SU-DHL-6 (cell line): ENCODE measurements around the gene DNAJB4.

ENCODE experiments used
- EZH2phosphoT487 ChIP-seq: fragments of 200-600 bp; sonication (generic), shearing (Covaris generic); conservative IDR thresholded peaks from 2 replicates; pipeline ENCODE4 v1.6.1; 2018; ENCODE audit warnings: mild to moderate bottlenecking, antibody characterized with exemption, low read length, moderate library complexity, mixed read lengths
- TF ChIP-seq, protein P1 (sequence below): fragments of 200-600 bp; sonication (generic); IDR thresholded peaks from one replicate; pipeline ENCODE4 v1.5.1; 2017; ENCODE audit warnings: antibody characterized with exemption, mild to moderate bottlenecking, low read length, moderate library complexity; ENCODE audit not compliant: insufficient read depth, poor library complexity, severe bottlenecking

DNA sequence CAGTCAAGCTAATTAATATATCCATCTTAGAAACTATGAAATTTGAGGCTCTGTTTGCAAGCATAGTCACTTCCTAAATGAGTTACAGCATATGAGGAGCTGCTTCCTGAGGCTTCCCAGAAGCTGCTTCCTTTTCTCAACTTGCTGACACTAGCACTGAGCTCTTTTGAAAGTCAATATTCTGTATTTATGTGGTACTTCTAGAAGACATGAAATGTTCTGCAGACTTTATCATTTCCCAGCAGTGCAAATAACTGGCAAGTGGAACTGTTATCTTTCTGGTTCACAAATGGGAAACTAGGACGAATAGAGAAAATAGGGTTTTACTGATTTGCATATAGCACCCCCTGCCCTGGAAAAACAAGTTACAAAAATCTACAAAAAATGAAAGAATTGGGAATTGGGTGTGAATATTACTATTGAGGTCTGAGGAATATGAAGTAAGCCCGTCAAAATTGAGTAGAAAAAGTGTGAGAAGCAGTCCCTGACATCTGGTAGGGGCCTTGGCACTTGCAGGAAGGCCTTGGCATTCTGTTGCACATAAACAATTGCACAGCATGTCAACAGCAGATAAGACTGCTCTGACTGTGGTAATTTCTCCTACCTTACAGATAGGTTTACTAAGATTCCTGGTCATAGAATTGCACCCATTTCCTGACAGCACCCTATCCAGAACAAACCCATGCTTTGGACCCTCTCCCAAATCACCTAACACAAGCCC, 48.1 kb downstream of the DNAJB4 start:
- TF ChIP-seq, protein P1, sequence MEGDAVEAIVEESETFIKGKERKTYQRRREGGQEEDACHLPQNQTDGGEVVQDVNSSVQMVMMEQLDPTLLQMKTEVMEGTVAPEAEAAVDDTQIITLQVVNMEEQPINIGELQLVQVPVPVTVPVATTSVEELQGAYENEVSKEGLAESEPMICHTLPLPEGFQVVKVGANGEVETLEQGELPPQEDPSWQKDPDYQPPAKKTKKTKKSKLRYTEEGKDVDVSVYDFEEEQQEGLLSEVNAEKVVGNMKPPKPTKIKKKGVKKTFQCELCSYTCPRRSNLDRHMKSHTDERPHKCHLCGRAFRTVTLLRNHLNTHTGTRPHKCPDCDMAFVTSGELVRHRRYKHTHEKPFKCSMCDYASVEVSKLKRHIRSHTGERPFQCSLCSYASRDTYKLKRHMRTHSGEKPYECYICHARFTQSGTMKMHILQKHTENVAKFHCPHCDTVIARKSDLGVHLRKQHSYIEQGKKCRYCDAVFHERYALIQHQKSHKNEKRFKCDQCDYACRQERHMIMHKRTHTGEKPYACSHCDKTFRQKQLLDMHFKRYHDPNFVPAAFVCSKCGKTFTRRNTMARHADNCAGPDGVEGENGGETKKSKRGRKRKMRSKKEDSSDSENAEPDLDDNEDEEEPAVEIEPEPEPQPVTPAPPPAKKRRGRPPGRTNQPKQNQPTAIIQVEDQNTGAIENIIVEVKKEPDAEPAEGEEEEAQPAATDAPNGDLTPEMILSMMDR, result no peak
- TF ChIP-seq EZH2phosphoT487, result no peak
